Measurements from ENCODE around the gene S100A6.

Gene S100A6

DNA sequence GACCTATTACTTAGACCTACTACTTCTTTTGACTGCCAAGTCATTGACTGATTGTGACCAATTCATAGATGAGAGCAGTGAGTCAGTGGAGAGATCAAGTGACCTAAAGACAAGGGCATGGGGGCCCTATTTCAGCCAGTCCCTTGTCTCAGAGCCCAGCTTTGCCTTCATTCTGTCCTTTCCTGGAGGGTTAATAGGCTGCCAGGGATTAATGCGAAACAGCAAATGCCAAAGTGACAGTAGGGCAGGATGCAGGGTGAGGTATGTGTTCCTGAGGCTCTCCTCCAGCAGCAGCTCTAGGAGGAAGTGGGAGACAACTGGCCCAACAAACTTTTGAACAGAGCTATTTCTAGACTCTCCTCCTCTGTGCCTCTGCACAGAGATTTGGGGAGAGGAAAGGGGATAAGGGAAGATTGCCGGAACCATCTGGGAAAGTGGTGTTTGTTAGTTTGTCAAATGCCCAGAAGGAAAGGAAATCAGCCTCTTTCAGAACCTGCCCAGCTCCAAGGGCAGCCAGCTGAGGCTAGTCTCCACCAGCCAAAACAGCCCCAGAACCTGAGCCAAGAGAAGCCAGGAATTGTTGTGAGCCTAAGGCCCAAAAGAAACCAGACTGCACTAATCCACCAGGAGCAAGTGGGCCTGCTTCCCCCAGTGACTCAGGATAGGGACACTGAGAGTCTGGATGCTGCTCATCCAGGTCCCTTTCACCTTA lies 18.2 kb upstream of the S100A6 start:
- Histone ChIP-seq H3K4me3 (ENCODE audit: insufficient read depth, low read length, poor library complexity, severe bottlenecking) (no peak overlapping the region), H3K79me2 (ENCODE audit: insufficient read depth, low read length) (no peaks in the 10 kb centered on the region), H3K9ac (ENCODE audit: low read length) (no peak overlapping the region), H3K9me3 (ENCODE audit: insufficient read depth, low read length) (no peaks in the 10 kb centered on the region), H2AFZ (ENCODE audit: low read depth, low read length, severe bottlenecking) (no peak overlapping the region), H3F3A (ENCODE audit: insufficient read depth) (no peaks in the 10 kb centered on the region), H3K9me2 (replicated peaks; ENCODE audit: insufficient read depth, low read length) (no peaks in the 10 kb centered on the region), H3K27ac (ENCODE audit: low read depth, low read length) (no peak overlapping the region), H3K4me2 (ENCODE audit: low read depth, low read length, poor library complexity, severe bottlenecking) (no peak overlapping the region), H3K36me3 (ENCODE audit: low read length) (no peaks in the 10 kb centered on the region), H3K27me3 (ENCODE audit: low read length) (no peaks in the 10 kb centered on the region), H4K20me1 (ENCODE audit: low read depth, low read length) (no peaks in the 10 kb centered on the region)
- no peak for TF ChIP-seq CTCF (IDR thresholded peaks at IDR 0.05; ENCODE audit: insufficient read depth, low read length, poor library complexity, severe bottlenecking)
- TF ChIP-seq EZH2phosphoT487 (conservative IDR thresholded peaks at IDR 0.05; ENCODE audit: low read length), result no peak

- no peaks in the 10 kb centered on the region for H4K20me1 ChIP-seq (ENCODE audit: low read depth, low read length)
- no peaks in the 10 kb centered on the region for H3K9me2 ChIP-seq (replicated peaks; ENCODE audit: insufficient read depth, low read length)
- TF ChIP-seq CTCF (IDR thresholded peaks at IDR 0.05; ENCODE audit: insufficient read depth, low read length, poor library complexity, severe bottlenecking) (no peak), EZH2phosphoT487 (conservative IDR thresholded peaks at IDR 0.05; ENCODE audit: low read length) (no peak)
- H3K4me3 ChIP-seq (ENCODE audit: insufficient read depth, low read length, poor library complexity, severe bottlenecking), result no peak overlapping the region
- H3K9ac ChIP-seq (ENCODE audit: low read length), result no peak overlapping the region
- H3K27ac ChIP-seq (ENCODE audit: low read depth, low read length), result no peak overlapping the region
- no peaks in the 10 kb centered on the region for H3K36me3 ChIP-seq (ENCODE audit: low read length)
- H3K27me3 ChIP-seq (ENCODE audit: low read length), result no peaks in the 10 kb centered on the region
- H3K9me3 ChIP-seq (ENCODE audit: insufficient read depth, low read length), result no peaks in the 10 kb centered on the region
- H3F3A ChIP-seq (ENCODE audit: insufficient read depth), result no peaks in the 10 kb centered on the region
- H3K79me2 ChIP-seq (ENCODE audit: insufficient read depth, low read length), result no peaks in the 10 kb centered on the region
- no peak overlapping the region for H2AFZ ChIP-seq (ENCODE audit: low read depth, low read length, severe bottlenecking)
- no peak overlapping the region for H3K4me2 ChIP-seq (ENCODE audit: low read depth, low read length, poor library complexity, severe bottlenecking)
Measured at GRCh38 chr1:153553096-153553495, 17.3 kb upstream of the S100A6 start.

DNA sequence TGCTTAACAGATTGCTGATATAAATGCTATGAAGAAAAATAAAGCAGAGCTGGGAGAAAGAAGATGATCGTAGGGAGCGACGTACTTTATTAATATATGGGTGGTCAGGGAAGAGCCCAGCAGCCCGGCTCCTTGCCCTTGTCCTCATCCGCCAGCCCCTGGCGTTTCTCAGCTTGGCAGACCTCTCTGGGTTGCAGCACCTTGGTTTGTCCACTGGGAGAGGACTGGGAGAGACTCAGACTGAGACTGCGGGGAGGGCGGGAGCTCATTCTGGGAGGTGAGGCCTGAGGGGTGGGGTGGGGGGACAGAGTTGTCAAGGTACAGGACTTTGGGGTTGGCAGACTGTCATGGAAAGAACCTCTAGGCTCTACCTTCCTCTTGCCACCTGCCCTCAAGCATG lies 16.5 kb upstream of the S100A6 start:
- no peaks in the 10 kb centered on the region for H3K27me3 ChIP-seq (ENCODE audit: low read length)
- no peak overlapping the region for H3K4me2 ChIP-seq (ENCODE audit: low read depth, low read length, poor library complexity, severe bottlenecking)
- TF ChIP-seq CTCF (IDR thresholded peaks at IDR 0.05; ENCODE audit: insufficient read depth, low read length, poor library complexity, severe bottlenecking), result no peak
- TF ChIP-seq EZH2phosphoT487 (conservative IDR thresholded peaks at IDR 0.05; ENCODE audit: low read length), result no peak
- H4K20me1 ChIP-seq (ENCODE audit: low read depth, low read length), result no peaks in the 10 kb centered on the region
- H3K79me2 ChIP-seq (ENCODE audit: insufficient read depth, low read length), result no peaks in the 10 kb centered on the region
- no peaks in the 10 kb centered on the region for H3K9me2 ChIP-seq (replicated peaks; ENCODE audit: insufficient read depth, low read length)
- no peak overlapping the region for H3K4me3 ChIP-seq (ENCODE audit: insufficient read depth, low read length, poor library complexity, severe bottlenecking)
- no peak overlapping the region for H3K9ac ChIP-seq (ENCODE audit: low read length)
- H3F3A ChIP-seq (ENCODE audit: insufficient read depth), result no peaks in the 10 kb centered on the region
- H3K9me3 ChIP-seq (ENCODE audit: insufficient read depth, low read length), result no peaks in the 10 kb centered on the region
- H3K27ac ChIP-seq (ENCODE audit: low read depth, low read length), result no peak overlapping the region
- no peak overlapping the region for H2AFZ ChIP-seq (ENCODE audit: low read depth, low read length, severe bottlenecking)
- H3K36me3 ChIP-seq (ENCODE audit: low read length), result no peaks in the 10 kb centered on the region
